Lower leg skin (tissue), 3 donors: Measurements from ENCODE around the gene SLX4IP.

ENCODE experiments used
- CTCF ChIP-seq, 3 donors: fragments of 450-650 bp; IDR thresholded peaks; one replicate each; pipeline ENCODE4 v1.5.1; 2016; ENCODE audit warnings: antibody characterized with exemption in 3 of 3, mild to moderate bottlenecking in 3 of 3, moderate library complexity in 2 of 3
- POLR2A ChIP-seq, 2 donors: fragments of 450-650 bp; IDR thresholded peaks; one replicate each; pipeline ENCODE4 v1.6.1; 2016 to 2017; ENCODE audit warnings: antibody characterized with exemption in 2 of 2, mild to moderate bottlenecking in 1 of 2, moderate library complexity in 1 of 2

- no peak for TF ChIP-seq CTCF (IDR thresholded peaks at IDR 0.05)
- TF ChIP-seq POLR2A (IDR thresholded peaks at IDR 0.05) = no peak
Observed at GRCh38 chr20:10433014-10433622, 2.0 kb upstream of the SLX4IP start.
